Activated naive CD8-positive, alpha-beta T cell treated with anti-CD3 and anti-CD28 coated beads for 36 hours (primary cell): ENCODE results near the gene TSPAN6. TPM values are rescaled to one million over a fixed set of nuclear protein-coding genes. Genes with fewer than 3 reads are reported as not detected.

Experiments used
- DNase-seq: peaks from one replicate; pipeline ENCODE4 v3.0.0; 2021
- H3K27ac Mint-ChIP-seq: one replicate; pipeline ENCODE4 v1.8.0; 2022; ENCODE audit warnings: mild to moderate bottlenecking, moderate library complexity, mixed read lengths
- H3K27me3 Mint-ChIP-seq: one replicate; pipeline ENCODE4 v1.8.0; 2022; ENCODE audit warnings: mild to moderate bottlenecking, mixed read lengths
- H3K36me3 Mint-ChIP-seq: one replicate; pipeline ENCODE4 v1.8.0; 2021; ENCODE audit warnings: mild to moderate bottlenecking, mixed read lengths
- H3K4me1 Mint-ChIP-seq: one replicate; pipeline ENCODE4 v1.8.0; 2021; ENCODE audit warnings: mixed read lengths
- H3K4me3 Mint-ChIP-seq: one replicate; pipeline ENCODE4 v1.8.0; 2022; ENCODE audit warnings: mild to moderate bottlenecking, moderate library complexity, mixed read lengths
- H3K9me3 Mint-ChIP-seq: one replicate; pipeline ENCODE4 v1.8.0; 2022; ENCODE audit warnings: mixed read lengths
- total RNA-seq, 2 experiments: library from RNA; stranded (reverse); gene quantifications; one replicate each; pipeline ENCODE4 v1.2.3, GENCODE V29; 2021

The TSPAN6 gene
- total RNA-seq, 2 experiments from 2014 or later, result 0.43 to 0.52 TPM

GRCh38 chrX:100623001-100623400, 13.6 kb downstream of the TSPAN6 start:
- H3K27ac Mint-ChIP-seq, result no peak overlapping the region

GRCh38 chrX:100615005-100615404, 21.6 kb downstream of the TSPAN6 start:
- H3K36me3 Mint-ChIP-seq, result no peaks in the 10 kb centered on the region
- no peak overlapping the region for H3K27ac Mint-ChIP-seq
- peak; percentile 2 for DNase-seq
- no peaks in the 10 kb centered on the region for H3K9me3 Mint-ChIP-seq
- no peaks in the 10 kb centered on the region for H3K4me1 Mint-ChIP-seq
- peaks cover 39% of the 10 kb centered on the region for H3K27me3 Mint-ChIP-seq
- H3K4me3 Mint-ChIP-seq, result no peak overlapping the region

More at GRCh38 chrX:100623001-100623400, 13.6 kb downstream of the TSPAN6 start:
- Mint-ChIP-seq H3K9me3 (no peaks in the 10 kb centered on the region), H3K4me3 (no peak overlapping the region), H3K27me3 (peaks cover 3% of the 10 kb centered on the region), H3K36me3 (no peaks in the 10 kb centered on the region), H3K4me1 (peaks cover 9% of the 10 kb centered on the region)
- no peak for DNase-seq

GRCh38 chrX:100611951-100612350, 24.7 kb downstream of the TSPAN6 start:
- H3K36me3 Mint-ChIP-seq, result no peaks in the 10 kb centered on the region
- H3K27ac Mint-ChIP-seq, result no peak overlapping the region
- H3K4me3 Mint-ChIP-seq, result no peak overlapping the region
- no peak for DNase-seq
- peaks cover under 1% of the 10 kb centered on the region for H3K4me1 Mint-ChIP-seq
- peaks cover 32% of the 10 kb centered on the region for H3K27me3 Mint-ChIP-seq
- no peaks in the 10 kb centered on the region for H3K9me3 Mint-ChIP-seq

GRCh38 chrX:100609591-100609990, 27.0 kb downstream of the TSPAN6 start:
- Mint-ChIP-seq H3K27ac (no peak overlapping the region), H3K27me3 (peaks cover 14% of the 10 kb centered on the region), H3K4me3 (no peak overlapping the region), H3K4me1 (peaks cover 4% of the 10 kb centered on the region), H3K9me3 (no peaks in the 10 kb centered on the region), H3K36me3 (no peaks in the 10 kb centered on the region)
- no peak for DNase-seq

- H3K9me3 Mint-ChIP-seq, result no peaks in the 10 kb centered on the region
- H3K36me3 Mint-ChIP-seq, result no peaks in the 10 kb centered on the region
- DNase-seq, result no peak
- peaks cover 4% of the 10 kb centered on the region for H3K4me1 Mint-ChIP-seq
- no peak overlapping the region for H3K4me3 Mint-ChIP-seq
- H3K27ac Mint-ChIP-seq, result no peak overlapping the region
- peaks cover 3% of the 10 kb centered on the region for H3K27me3 Mint-ChIP-seq
Measured at GRCh38 chrX:100606753-100607152, 29.9 kb downstream of the TSPAN6 start.

- H3K4me3 Mint-ChIP-seq, result no peak overlapping the region
- H3K27me3 Mint-ChIP-seq, result peaks cover 8% of the 10 kb centered on the region
- no peaks in the 10 kb centered on the region for H3K36me3 Mint-ChIP-seq
Measured at GRCh38 chrX:100600758-100601157, 35.8 kb downstream of the TSPAN6 start.

GRCh38 chrX:100600340-100600739, 36.3 kb downstream of the TSPAN6 start:
- Mint-ChIP-seq H3K9me3 (no peaks in the 10 kb centered on the region), H3K27me3 (peaks cover 8% of the 10 kb centered on the region), H3K4me1 (peaks cover 3% of the 10 kb centered on the region), H3K27ac (no peak overlapping the region), H3K4me3 (no peak overlapping the region), H3K36me3 (no peaks in the 10 kb centered on the region)
- DNase-seq, result no peak

More at GRCh38 chrX:100600758-100601157, 35.8 kb downstream of the TSPAN6 start:
- H3K27ac Mint-ChIP-seq, result no peak overlapping the region
- DNase-seq, result no peak
- no peaks in the 10 kb centered on the region for H3K9me3 Mint-ChIP-seq
- peaks cover 3% of the 10 kb centered on the region for H3K4me1 Mint-ChIP-seq

- Mint-ChIP-seq H3K27ac (no peak overlapping the region), H3K27me3 (peaks cover 8% of the 10 kb centered on the region), H3K4me3 (no peak overlapping the region), H3K4me1 (peaks cover 3% of the 10 kb centered on the region), H3K36me3 (no peaks in the 10 kb centered on the region), H3K9me3 (no peaks in the 10 kb centered on the region)
- no peak for DNase-seq
Measured at GRCh38 chrX:100599456-100599855, 37.1 kb downstream of the TSPAN6 start.

- no peak overlapping the region for H3K27ac Mint-ChIP-seq
- H3K4me1 Mint-ChIP-seq, result peaks cover 3% of the 10 kb centered on the region
- H3K9me3 Mint-ChIP-seq, result no peaks in the 10 kb centered on the region
- no peak overlapping the region for H3K4me3 Mint-ChIP-seq
- DNase-seq, result no peak
- H3K27me3 Mint-ChIP-seq, result peaks cover 8% of the 10 kb centered on the region
- H3K36me3 Mint-ChIP-seq, result no peaks in the 10 kb centered on the region
Measured at GRCh38 chrX:100596601-100597000, 40.0 kb downstream of the TSPAN6 start.

GRCh38 chrX:100593581-100593980, 43.0 kb downstream of the TSPAN6 start:
- no peak overlapping the region for H3K27ac Mint-ChIP-seq
- no peak overlapping the region for H3K4me3 Mint-ChIP-seq
- H3K9me3 Mint-ChIP-seq, result no peaks in the 10 kb centered on the region
- peaks cover 4% of the 10 kb centered on the region for H3K27me3 Mint-ChIP-seq
- no peak for DNase-seq
- no peaks in the 10 kb centered on the region for H3K4me1 Mint-ChIP-seq
- no peaks in the 10 kb centered on the region for H3K36me3 Mint-ChIP-seq

- no peak for DNase-seq
- Mint-ChIP-seq H3K27ac (no peak overlapping the region), H3K27me3 (peaks cover 4% of the 10 kb centered on the region), H3K36me3 (no peaks in the 10 kb centered on the region), H3K4me1 (no peaks in the 10 kb centered on the region), H3K9me3 (no peaks in the 10 kb centered on the region), H3K4me3 (no peak overlapping the region)
Measured at GRCh38 chrX:100593126-100593525, 43.5 kb downstream of the TSPAN6 start.

- no peak overlapping the region for H3K27ac Mint-ChIP-seq
- H3K4me1 Mint-ChIP-seq, result no peaks in the 10 kb centered on the region
- H3K9me3 Mint-ChIP-seq, result no peaks in the 10 kb centered on the region
- no peaks in the 10 kb centered on the region for H3K36me3 Mint-ChIP-seq
- H3K4me3 Mint-ChIP-seq, result no peak overlapping the region
- no peak for DNase-seq
- peaks cover 4% of the 10 kb centered on the region for H3K27me3 Mint-ChIP-seq
Measured at GRCh38 chrX:100591256-100592051, 45.2 kb downstream of the TSPAN6 start.

- no peaks in the 10 kb centered on the region for H3K36me3 Mint-ChIP-seq
- peaks cover 9% of the 10 kb centered on the region for H3K27me3 Mint-ChIP-seq
- H3K9me3 Mint-ChIP-seq, result no peaks in the 10 kb centered on the region
- DNase-seq, result no peak
- H3K4me1 Mint-ChIP-seq, result no peaks in the 10 kb centered on the region
- no peak overlapping the region for H3K4me3 Mint-ChIP-seq
- H3K27ac Mint-ChIP-seq, result no peak overlapping the region
Measured at GRCh38 chrX:100587861-100588260, 48.7 kb downstream of the TSPAN6 start.

GRCh38 chrX:100586747-100587146, 49.9 kb downstream of the TSPAN6 start:
- H3K4me3 Mint-ChIP-seq, result no peak overlapping the region
- no peaks in the 10 kb centered on the region for H3K4me1 Mint-ChIP-seq
- H3K36me3 Mint-ChIP-seq, result no peaks in the 10 kb centered on the region
- H3K27ac Mint-ChIP-seq, result no peak overlapping the region
- no peak for DNase-seq
- no peaks in the 10 kb centered on the region for H3K9me3 Mint-ChIP-seq
- H3K27me3 Mint-ChIP-seq, result peaks cover 13% of the 10 kb centered on the region

GRCh38 chrX:100584611-100585010, 52.0 kb downstream of the TSPAN6 start, which contains the start of gene TNMD:
Gene TNMD, plus strand, starts transcription at chrX:100584936. Its CDS starts 83 bp downstream, at chrX:100585019.
- no peak for DNase-seq
- Mint-ChIP-seq H3K36me3 (no peaks in the 10 kb centered on the region), H3K27ac (no peak within 1 kb of the TSS), H3K9me3 (no peaks in the 10 kb centered on the region), H3K27me3 (peaks cover 13% of the 10 kb centered on the region), H3K4me3 (no peak within 1 kb of the TSS), H3K4me1 (no peaks in the 10 kb centered on the region)
